ENCODE measurements around the gene APBA2. TPM values are rescaled to one million over a fixed set of nuclear protein-coding genes. Genes with fewer than 3 reads are reported as not detected.

APBA2 gene
- total RNA-seq, 2 experiments from 2014 or later, result 30.8 to 32.0 TPM

DNA sequence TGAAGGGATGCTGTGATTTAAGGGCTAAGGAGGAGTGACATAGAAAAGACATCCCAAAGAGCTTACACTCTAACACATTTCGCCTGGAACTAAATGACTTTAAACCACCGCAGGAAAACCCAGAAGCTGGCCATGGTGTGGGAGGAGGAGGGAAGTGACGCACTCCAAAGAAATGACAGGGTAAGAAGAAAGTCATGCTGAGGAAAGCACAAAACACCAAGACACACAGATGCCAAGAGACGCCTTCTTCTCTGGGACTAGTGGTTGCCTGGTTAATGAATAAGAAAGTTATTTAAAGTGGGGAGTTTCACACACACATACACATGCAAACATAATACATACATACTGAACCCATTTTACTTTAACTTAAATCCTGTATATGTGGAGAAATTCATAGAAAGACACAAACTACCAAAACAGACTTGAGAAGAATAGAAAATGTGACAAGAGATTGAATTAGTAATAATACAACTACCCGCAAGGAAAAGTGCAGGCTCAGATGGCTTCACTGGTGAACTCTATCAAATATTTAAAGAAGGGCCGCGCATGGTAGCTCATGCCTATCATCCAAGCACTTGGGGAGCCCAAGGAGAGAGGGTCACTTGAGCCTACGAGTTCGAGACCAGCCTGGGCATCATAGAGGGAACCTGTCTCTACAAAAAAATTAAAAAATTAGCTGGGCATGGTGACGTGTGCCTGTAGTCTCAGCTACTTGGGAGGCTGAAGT, 258.3 kb downstream of the APBA2 start:
- intact Hi-C loops (cut with micrococcal nuclease), result no loop called here
- Mint-ChIP-seq H3K27me3 (peaks cover 41% of the 10 kb centered on the region), H3K36me3 (ENCODE audit: low read depth) (no peaks in the 10 kb centered on the region), H3K4me1 (ENCODE audit: low read depth) (peaks cover 9% of the 10 kb centered on the region), H3K27ac (no peak overlapping the region), H3K9me3 (no peaks in the 10 kb centered on the region), H3K4me3 (no peak overlapping the region)
- no peak for DNase-seq
- CTCF ChIA-PET, result interaction anchor here (0.8 kb wide), 1 partner anchor 40 kb away, joined by 3 read pairs; no protein-coding TSS in a partner anchor
- TF ChIP-seq CTCF (IDR thresholded peaks at IDR 0.05), result no peak
- ATAC-seq, result no peak
- POLR2A ChIA-PET, result no interaction called here

DNA sequence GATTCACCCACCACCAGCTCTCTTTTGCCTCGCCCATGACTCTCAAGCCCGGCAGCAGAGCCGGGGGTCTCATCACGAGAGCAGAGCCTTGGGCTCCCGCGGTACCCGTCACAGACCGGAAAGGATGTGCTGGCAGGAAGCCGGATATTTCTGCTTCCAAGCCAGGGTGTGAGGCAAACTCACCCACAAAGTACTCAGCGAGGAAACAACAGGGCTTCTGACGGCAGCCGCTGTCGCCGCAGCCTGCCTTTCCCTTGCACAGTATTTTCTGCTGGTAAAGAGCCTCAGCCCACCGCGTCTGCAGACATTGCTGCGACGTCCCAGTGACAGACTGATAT, 263.9 kb downstream of the APBA2 start:
- Mint-ChIP-seq H3K36me3 (ENCODE audit: low read depth) (no peaks in the 10 kb centered on the region), H3K4me1 (ENCODE audit: low read depth) (peaks cover 2% of the 10 kb centered on the region), H3K9me3 (peaks cover 5% of the 10 kb centered on the region), H3K27me3 (peaks cover 11% of the 10 kb centered on the region), H3K4me3 (no peak overlapping the region), H3K27ac (no peak overlapping the region)
- ChIA-PET CTCF (interaction anchor here (2.1 kb wide), 1 partner anchor 10 kb away, joined by 9 read pairs; no protein-coding TSS in a partner anchor), POLR2A (no interaction called here)
- intact Hi-C loops (cut with micrococcal nuclease), result no loop called here
- no peak for TF ChIP-seq CTCF (IDR thresholded peaks at IDR 0.05)
- DNase-seq (no peak), ATAC-seq (no peak)

DNA sequence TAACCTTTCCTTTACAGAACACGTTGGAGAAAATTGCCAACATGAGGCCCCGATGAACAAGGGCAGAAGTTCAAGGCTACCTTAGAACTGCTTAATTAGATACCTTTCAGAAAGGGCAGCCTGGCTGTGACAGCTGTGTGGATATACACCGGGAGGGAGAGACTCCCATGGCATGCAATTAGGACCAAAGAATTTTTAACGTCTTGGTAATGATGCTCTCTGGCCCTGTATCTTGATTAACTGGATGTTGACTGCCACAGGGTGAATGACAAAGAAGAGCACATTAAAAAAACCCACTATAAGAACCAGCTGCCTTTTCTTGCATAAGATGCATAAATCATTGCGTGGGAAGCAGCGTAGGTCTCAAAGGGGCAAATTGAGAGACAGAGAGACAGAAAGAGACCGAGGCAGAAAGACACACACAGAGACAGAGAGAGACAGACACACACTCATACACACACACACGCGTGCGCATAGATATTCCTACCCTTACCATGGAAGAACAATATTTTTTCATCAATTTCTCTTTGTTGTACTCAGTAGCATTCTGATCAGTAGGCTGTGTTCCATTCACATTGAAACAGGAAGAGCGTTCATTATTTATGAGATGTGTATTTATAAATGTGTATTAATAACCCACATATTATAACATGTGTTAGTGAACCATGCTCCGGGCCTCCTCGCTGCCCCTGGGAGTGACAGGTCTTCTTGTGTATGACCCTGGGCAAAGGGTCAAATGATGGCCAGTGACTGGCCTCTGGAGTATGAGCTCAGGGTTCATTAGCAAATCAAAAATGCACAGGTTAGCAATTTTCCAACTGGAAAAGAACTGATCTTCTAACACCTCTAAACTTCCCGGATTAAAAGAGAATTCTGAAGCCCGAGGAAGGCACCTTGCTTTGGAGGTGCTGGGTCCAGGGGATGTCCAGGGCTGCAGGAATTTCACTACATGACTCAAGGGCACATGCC, 265.0 kb downstream of the APBA2 start:
- CTCF ChIA-PET, result no interaction called here
- H3K4me3 Mint-ChIP-seq, result no peak overlapping the region
- POLR2A ChIA-PET, result no interaction called here
- ATAC-seq (no peak), DNase-seq (no peak)
- no peak overlapping the region for H3K27ac Mint-ChIP-seq
- no peaks in the 10 kb centered on the region for H3K36me3 Mint-ChIP-seq (ENCODE audit: low read depth)
- H3K4me1 Mint-ChIP-seq (ENCODE audit: low read depth), result peaks cover 2% of the 10 kb centered on the region
- peaks cover 17% of the 10 kb centered on the region for H3K27me3 Mint-ChIP-seq
- peaks cover 5% of the 10 kb centered on the region for H3K9me3 Mint-ChIP-seq
- TF ChIP-seq CTCF (IDR thresholded peaks at IDR 0.05), result no peak
- intact Hi-C loops (cut with micrococcal nuclease), result no loop called here

GRCh38 chr15:29151484-29151857, 265.7 kb downstream of the APBA2 start:
- TF ChIP-seq CTCF (IDR thresholded peaks at IDR 0.05), result no peak
- intact Hi-C loops (cut with micrococcal nuclease), result no loop called here
- no peak for ATAC-seq
- peaks cover 17% of the 10 kb centered on the region for H3K27me3 Mint-ChIP-seq
- CTCF ChIA-PET, result no interaction called here
- no peak overlapping the region for H3K27ac Mint-ChIP-seq
- peaks cover 5% of the 10 kb centered on the region for H3K9me3 Mint-ChIP-seq
- H3K36me3 Mint-ChIP-seq (ENCODE audit: low read depth), result no peaks in the 10 kb centered on the region
- peaks cover 2% of the 10 kb centered on the region for H3K4me1 Mint-ChIP-seq (ENCODE audit: low read depth)
- no peak overlapping the region for H3K4me3 Mint-ChIP-seq
- POLR2A ChIA-PET, result no interaction called here
- DNase-seq, result no peak

DNA sequence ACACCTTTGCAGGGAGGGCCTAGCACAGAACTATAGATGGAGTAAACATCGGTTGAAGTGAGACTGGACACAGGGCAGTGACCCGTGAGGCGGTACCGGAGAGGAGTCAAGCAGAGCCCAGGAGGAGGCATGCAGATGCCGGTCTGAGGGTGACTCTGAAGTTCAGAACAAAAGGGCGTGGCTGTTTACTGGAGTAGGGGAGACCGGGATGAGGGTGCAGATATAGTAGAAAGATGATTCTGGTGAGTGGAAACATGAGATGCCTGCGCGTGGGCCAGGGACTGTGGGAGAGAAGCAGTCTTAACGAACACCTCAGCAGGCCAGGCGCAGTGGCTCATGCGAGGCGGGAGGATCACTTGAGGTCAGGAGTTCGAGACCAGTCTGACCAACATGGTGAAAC, 270.7 kb downstream of the APBA2 start:
- no peak for TF ChIP-seq CTCF (IDR thresholded peaks at IDR 0.05)
- H3K9me3 Mint-ChIP-seq, result peaks cover 5% of the 10 kb centered on the region

More for the DNA sequence above, 270.7 kb downstream of the APBA2 start:
- ChIA-PET POLR2A (no interaction called here), CTCF (no interaction called here)
- intact Hi-C loops (cut with micrococcal nuclease), result no loop called here
- no peak overlapping the region for H3K4me3 Mint-ChIP-seq
- peaks cover 32% of the 10 kb centered on the region for H3K27me3 Mint-ChIP-seq
- no peak overlapping the region for H3K27ac Mint-ChIP-seq
- DNase-seq (no peak), ATAC-seq (no peak)
- H3K4me1 Mint-ChIP-seq (ENCODE audit: low read depth), result peaks cover 5% of the 10 kb centered on the region
- H3K36me3 Mint-ChIP-seq (ENCODE audit: low read depth), result no peaks in the 10 kb centered on the region
